ENCODE measurements around the gene SFR1. TPM values are rescaled to one million over a fixed set of nuclear protein-coding genes. Genes with fewer than 3 reads are reported as not detected.

SFR1 gene
- total RNA-seq, 1 donor from 2014 or later: 12.8 TPM

- H3K36me3 ChIP-seq (ENCODE audit: control insufficient read depth, insufficient read depth, low read length): no peaks in the 10 kb centered on the region
- no peaks in the 10 kb centered on the region for H3K27me3 ChIP-seq (ENCODE audit: control insufficient read depth, insufficient read depth, low read length)
- H3K4me3 ChIP-seq (ENCODE audit: low read depth, low read length): no peak overlapping the region
- TF ChIP-seq CTCF (IDR thresholded peaks at IDR 0.05; ENCODE audit: insufficient read depth, low read length, poor library complexity, severe bottlenecking): no peak
- no peak for DNase-seq (ENCODE audit: low read depth)
Observed at GRCh38 chr10:104099269-104099668, 22.7 kb upstream of the SFR1 start.

- Histone ChIP-seq H3K36me3 (ENCODE audit: control insufficient read depth, insufficient read depth, low read length) (no peaks in the 10 kb centered on the region), H3K4me3 (ENCODE audit: low read depth, low read length) (no peak overlapping the region), H3K27me3 (ENCODE audit: control insufficient read depth, insufficient read depth, low read length) (no peaks in the 10 kb centered on the region)
- TF ChIP-seq CTCF (IDR thresholded peaks at IDR 0.05; ENCODE audit: insufficient read depth, low read length, poor library complexity, severe bottlenecking): no peak
- no peak for DNase-seq (ENCODE audit: low read depth)
Observed at GRCh38 chr10:104099941-104100340, 22.0 kb upstream of the SFR1 start.

- Histone ChIP-seq H3K27me3 (ENCODE audit: control insufficient read depth, insufficient read depth, low read length) (no peaks in the 10 kb centered on the region), H3K36me3 (ENCODE audit: control insufficient read depth, insufficient read depth, low read length) (no peaks in the 10 kb centered on the region), H3K4me3 (ENCODE audit: low read depth, low read length) (no peak overlapping the region)
- no peak for DNase-seq (ENCODE audit: low read depth)
- TF ChIP-seq CTCF (IDR thresholded peaks at IDR 0.05; ENCODE audit: insufficient read depth, low read length, poor library complexity, severe bottlenecking): no peak
Observed at GRCh38 chr10:104100795-104101194, 21.2 kb upstream of the SFR1 start.

GRCh38 chr10:104101902-104102301 lies 20.1 kb upstream of the SFR1 start:
- no peak for TF ChIP-seq CTCF (IDR thresholded peaks at IDR 0.05; ENCODE audit: insufficient read depth, low read length, poor library complexity, severe bottlenecking)
- H3K4me3 ChIP-seq (ENCODE audit: low read depth, low read length): no peak overlapping the region
- H3K27me3 ChIP-seq (ENCODE audit: control insufficient read depth, insufficient read depth, low read length): no peaks in the 10 kb centered on the region
- no peak for DNase-seq (ENCODE audit: low read depth)
- no peaks in the 10 kb centered on the region for H3K36me3 ChIP-seq (ENCODE audit: control insufficient read depth, insufficient read depth, low read length)

GRCh38 chr10:104103956-104104355 lies 18.0 kb upstream of the SFR1 start:
- Histone ChIP-seq H3K27me3 (ENCODE audit: control insufficient read depth, insufficient read depth, low read length) (no peaks in the 10 kb centered on the region), H3K4me3 (ENCODE audit: low read depth, low read length) (no peak overlapping the region), H3K36me3 (ENCODE audit: control insufficient read depth, insufficient read depth, low read length) (no peaks in the 10 kb centered on the region)
- no peak for TF ChIP-seq CTCF (IDR thresholded peaks at IDR 0.05; ENCODE audit: insufficient read depth, low read length, poor library complexity, severe bottlenecking)
- DNase-seq (ENCODE audit: low read depth): no peak

GRCh38 chr10:104104418-104104817 lies 17.6 kb upstream of the SFR1 start:
- no peak for DNase-seq (ENCODE audit: low read depth)
- Histone ChIP-seq H3K27me3 (ENCODE audit: control insufficient read depth, insufficient read depth, low read length) (no peaks in the 10 kb centered on the region), H3K36me3 (ENCODE audit: control insufficient read depth, insufficient read depth, low read length) (no peaks in the 10 kb centered on the region), H3K4me3 (ENCODE audit: low read depth, low read length) (no peak overlapping the region)
- TF ChIP-seq CTCF (IDR thresholded peaks at IDR 0.05; ENCODE audit: insufficient read depth, low read length, poor library complexity, severe bottlenecking): no peak
